Esophagus (tissue), 2 donors: ENCODE results near the gene SCAMP5. TPM values are rescaled to one million over a fixed set of nuclear protein-coding genes. Genes with fewer than 3 reads are reported as not detected.

Source experiments
- H3K27ac ChIP-seq, 2 donors: one replicate each; pipeline ENCODE4 v1.5.1; 2013; ENCODE audit warnings: low read depth in 2 of 2, mild to moderate bottlenecking in 2 of 2, inconsistent platforms in 1 of 2, low read length in 1 of 2, moderate library complexity in 1 of 2
- H3K27me3 ChIP-seq, 2 donors: one replicate each; pipeline ENCODE4 v1.6.1; 2013; ENCODE audit warnings: low read length in 2 of 2, control low read depth in 1 of 2, mild to moderate bottlenecking in 1 of 2; ENCODE audit not compliant: insufficient read depth in 2 of 2, control insufficient read depth in 1 of 2
- H3K36me3 ChIP-seq, 2 donors: one replicate each; pipeline ENCODE4 v1.6.1; 2013; ENCODE audit warnings: low read length in 1 of 2; ENCODE audit not compliant: control insufficient read depth in 2 of 2, insufficient read depth in 2 of 2
- H3K4me1 ChIP-seq, 2 donors: one replicate each; pipeline ENCODE4 v1.6.1; 2013; ENCODE audit warnings: low read length in 1 of 2; ENCODE audit not compliant: control insufficient read depth in 2 of 2, insufficient read depth in 2 of 2
- H3K4me3 ChIP-seq, 2 donors: one replicate each; pipeline ENCODE4 v1.5.1; 2013; ENCODE audit warnings: low read length in 2 of 2, mild to moderate bottlenecking in 2 of 2, low read depth in 1 of 2, moderate library complexity in 1 of 2
- H3K9me3 ChIP-seq, 2 donors: one replicate each; pipeline ENCODE4 v1.6.1; 2013; ENCODE audit warnings: mild to moderate bottlenecking in 2 of 2, low read depth in 1 of 2, low read length in 1 of 2, moderate library complexity in 1 of 2; ENCODE audit not compliant: control insufficient read depth in 2 of 2, insufficient read depth in 1 of 2
- WGBS, 2 donors: extraction: QIAGEN DNeasy Blood & Tissue Kit; methylation state at CpG; one replicate each; pipeline ENCODE4 v1.1.7; 2013; 5-methylcytosine and 5-hydroxymethylcytosine counted together
- polyA plus RNA-seq, 2 donors: library from polyadenylated mRNA; stranded (reverse); fragments of 200-250 nt; gene quantifications; one replicate each; pipeline ENCODE4 v1.2.3, GENCODE V29; 2013
- donor health status: healthy with polysubstance abuse.
- donor health status: Bipolar disorder and iron deficiency.

The SCAMP5 gene
- polyA plus RNA-seq, 2 donors = 0.24 to 0.41 TPM

DNA sequence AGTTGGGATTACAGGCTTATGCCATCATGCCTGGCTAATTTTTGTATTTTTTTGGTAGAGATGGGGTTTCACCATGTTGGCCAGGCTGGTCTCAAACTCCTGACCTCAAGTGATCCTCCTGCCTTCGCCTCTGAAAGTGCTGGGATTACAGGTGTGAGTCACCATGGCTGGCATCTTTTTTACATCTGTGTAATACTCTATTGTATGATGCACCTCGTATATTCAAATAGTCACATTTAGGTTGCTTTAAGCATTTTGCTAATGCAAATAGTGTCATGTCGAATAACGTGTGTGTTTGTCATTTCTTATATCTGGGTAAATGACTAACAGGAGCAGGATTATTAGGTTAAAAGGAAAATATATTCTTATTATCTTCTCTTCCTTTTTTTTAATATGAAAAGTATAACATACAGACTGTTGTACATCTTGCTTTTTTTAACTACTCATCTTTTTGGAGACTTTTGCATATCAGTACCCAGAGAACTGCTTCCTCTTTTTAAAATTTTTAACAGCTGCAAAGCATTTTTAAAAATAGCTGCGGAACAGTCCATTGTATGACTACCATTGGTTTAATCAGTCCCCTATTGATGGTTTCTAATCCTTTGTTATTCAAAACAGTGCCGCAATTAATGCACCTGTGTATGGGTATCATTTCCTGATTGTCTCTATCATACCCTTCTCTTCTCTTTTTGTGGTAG, 13.4 kb downstream of the SCAMP5 start:
- H3K9me3 ChIP-seq = no peaks in the 10 kb centered on the region
- peaks cover 0 to 2% of the 10 kb centered on the region in 2 donors for H3K4me1 ChIP-seq
- 69 to 72% methylated on average over 6 of the region's 6 CpGs for WGBS, 2 donors
- H3K27me3 ChIP-seq = no peaks in the 10 kb centered on the region
- no peaks in the 10 kb centered on the region for H3K36me3 ChIP-seq
- H3K4me3 ChIP-seq = no peak overlapping the region
- no peak overlapping the region for H3K27ac ChIP-seq

DNA sequence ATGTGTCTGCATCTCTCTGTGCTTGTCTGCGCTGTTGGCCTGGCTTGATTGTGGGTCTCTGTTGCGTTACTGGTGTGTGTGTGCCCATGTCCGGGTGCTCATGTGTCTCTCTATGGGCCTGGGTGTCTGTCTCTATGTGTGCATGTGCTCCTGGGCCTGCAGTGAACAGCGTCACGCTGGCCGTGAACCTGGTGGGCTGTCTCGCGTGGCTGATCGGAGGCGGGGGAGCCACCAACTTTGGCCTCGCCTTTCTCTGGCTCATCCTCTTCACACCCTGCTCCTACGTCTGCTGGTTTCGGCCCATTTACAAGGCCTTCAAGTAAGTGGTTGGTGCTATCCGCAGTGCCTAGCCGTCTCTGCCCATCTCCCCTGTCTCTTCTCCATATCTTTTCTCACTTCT, 21.1 kb downstream of the SCAMP5 start:
- Histone ChIP-seq H3K27ac (no peak overlapping the region), H3K4me3 (no peak overlapping the region), H3K4me1 (peaks cover 0 to 2% of the 10 kb centered on the region in 2 donors), H3K9me3 (no peaks in the 10 kb centered on the region), H3K36me3 (no peaks in the 10 kb centered on the region), H3K27me3 (no peaks in the 10 kb centered on the region)
- WGBS, 2 donors = 91 to 92% methylated on average over 15 of the region's 15 CpGs

DNA sequence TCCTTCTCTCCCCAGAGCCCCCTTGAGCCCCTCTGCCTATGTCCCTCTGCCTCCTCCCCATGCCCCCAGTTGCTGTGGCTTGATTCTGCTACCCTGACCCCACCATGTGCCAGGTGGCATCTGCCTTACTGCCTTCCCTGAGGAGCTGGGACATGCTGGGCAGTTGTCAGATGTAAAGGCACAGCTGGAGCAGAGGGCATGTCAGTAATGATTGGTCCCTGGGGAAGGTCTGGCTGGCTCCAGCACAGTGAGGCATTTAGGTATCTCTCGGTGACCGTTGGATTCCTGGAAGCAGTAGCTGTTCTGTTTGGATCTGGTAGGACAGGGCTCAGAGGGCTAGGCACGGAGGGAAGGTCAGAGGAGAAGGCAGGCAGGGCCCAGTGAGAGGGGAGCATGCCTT, 24.6 kb downstream of the SCAMP5 start:
- Histone ChIP-seq H3K36me3 (no peaks in the 10 kb centered on the region), H3K27ac (no peak overlapping the region), H3K9me3 (no peaks in the 10 kb centered on the region), H3K4me3 (no peak overlapping the region), H3K4me1 (no peaks in the 10 kb centered on the region), H3K27me3 (no peaks in the 10 kb centered on the region)
- 80 to 85% methylated on average over 3 of the region's 3 CpGs for WGBS, 2 donors

DNA sequence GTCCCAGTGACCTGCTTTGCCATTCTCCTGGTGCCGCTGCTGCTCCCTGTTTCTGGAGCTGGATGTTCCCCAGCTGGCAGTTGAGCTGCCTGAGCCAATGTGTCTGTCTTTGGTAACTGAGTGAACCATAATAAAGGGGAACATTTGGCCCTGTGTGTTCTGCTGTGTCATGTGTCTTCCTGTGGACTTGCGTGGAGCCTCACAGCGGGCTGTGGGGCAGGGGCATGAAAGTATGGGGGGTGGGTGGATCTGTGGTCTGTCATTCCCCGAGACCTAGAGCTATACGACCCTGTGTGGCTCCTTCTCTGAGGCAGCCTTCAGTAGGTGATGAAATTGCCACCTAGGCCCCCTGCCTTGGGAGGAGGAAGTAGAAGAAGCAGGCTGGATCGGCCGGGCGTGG, 26.0 kb downstream of the SCAMP5 start:
- H3K27ac ChIP-seq = no peak overlapping the region
- 85 to 86% methylated on average over 8 of the region's 8 CpGs for WGBS, 2 donors
- no peaks in the 10 kb centered on the region for H3K36me3 ChIP-seq
- H3K4me1 ChIP-seq = no peaks in the 10 kb centered on the region
- no peaks in the 10 kb centered on the region for H3K9me3 ChIP-seq
- no peaks in the 10 kb centered on the region for H3K27me3 ChIP-seq
- H3K4me3 ChIP-seq = no peak overlapping the region

DNA sequence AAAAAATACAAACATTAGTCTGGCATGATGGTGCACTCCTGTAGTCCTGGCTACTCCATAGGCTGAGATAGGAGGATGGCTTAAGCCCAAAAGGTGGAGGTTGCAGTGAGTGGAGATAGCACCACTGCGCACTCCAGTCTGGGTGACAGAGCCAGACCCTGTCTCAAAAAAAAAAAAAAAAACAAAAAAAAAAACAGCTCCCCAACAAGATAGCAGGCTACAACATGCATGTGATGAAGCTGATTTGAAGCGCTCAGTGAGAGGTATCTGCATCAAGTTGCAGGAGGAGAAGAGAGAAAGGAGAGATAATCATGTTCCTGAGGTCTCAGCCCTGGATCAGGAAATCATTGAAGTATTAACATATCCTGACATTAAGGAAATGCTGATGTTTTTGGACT, 27.4 kb downstream of the SCAMP5 start:
- Histone ChIP-seq H3K9me3 (no peaks in the 10 kb centered on the region), H3K36me3 (no peaks in the 10 kb centered on the region), H3K27me3 (no peaks in the 10 kb centered on the region), H3K27ac (no peak overlapping the region), H3K4me1 (no peaks in the 10 kb centered on the region), H3K4me3 (no peak overlapping the region)
- 90 to 95% methylated on average over 2 of the region's 2 CpGs for WGBS, 2 donors

DNA sequence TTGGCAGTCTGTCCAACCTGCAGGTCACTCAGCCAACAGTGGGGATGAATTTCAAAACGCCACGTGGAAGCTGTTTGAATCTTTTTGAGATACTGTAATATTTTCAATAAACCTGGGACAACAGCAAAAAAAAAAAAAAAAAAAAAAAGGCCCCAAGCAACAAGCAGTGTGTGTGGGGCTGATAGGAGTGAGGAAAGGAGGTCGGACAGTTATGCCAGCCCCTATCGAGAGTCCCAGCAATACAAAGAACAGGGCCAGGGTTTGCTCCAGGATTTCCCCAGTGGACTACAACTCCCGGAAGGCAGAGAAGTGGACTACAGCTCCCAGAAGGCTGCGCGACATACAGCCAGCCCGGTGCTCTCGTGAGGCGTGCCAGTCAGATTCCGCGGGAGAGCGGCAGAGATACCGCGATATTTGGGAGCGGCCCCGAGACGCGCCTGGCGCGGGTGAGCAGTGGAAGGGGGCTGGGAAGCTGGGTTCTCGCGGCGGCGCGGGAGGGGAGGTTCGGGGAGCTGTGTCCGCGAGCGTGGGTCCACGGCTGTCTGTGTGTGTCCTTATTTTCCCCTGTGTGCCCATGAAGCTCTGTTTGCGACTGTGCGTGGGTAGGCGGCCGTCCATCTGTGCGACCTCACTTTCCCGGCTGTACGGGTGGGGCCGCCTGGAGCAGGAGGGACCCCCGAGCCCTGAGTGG, 28.0 kb downstream of the SCAMP5 start, which contains the start of gene PPCDC:
TSS of gene PPCDC (plus strand) at position 410 of the 691 bp plus-strand sequence. CDS start 4,729 bp downstream, outside the sequence.
- Histone ChIP-seq H3K36me3 (no peaks in the 10 kb centered on the region), H3K9me3 (no peaks in the 10 kb centered on the region), H3K27me3 (no peaks in the 10 kb centered on the region), H3K4me3 (peak within 1 kb of the TSS; percentile 93 to 98), H3K27ac (peak within 1 kb of the TSS; percentile 74 to 92), H3K4me1 (no peaks in the 10 kb centered on the region)
- WGBS, 2 donors = 4% methylated on average over 30 to 40 of the region's 40 CpGs

DNA sequence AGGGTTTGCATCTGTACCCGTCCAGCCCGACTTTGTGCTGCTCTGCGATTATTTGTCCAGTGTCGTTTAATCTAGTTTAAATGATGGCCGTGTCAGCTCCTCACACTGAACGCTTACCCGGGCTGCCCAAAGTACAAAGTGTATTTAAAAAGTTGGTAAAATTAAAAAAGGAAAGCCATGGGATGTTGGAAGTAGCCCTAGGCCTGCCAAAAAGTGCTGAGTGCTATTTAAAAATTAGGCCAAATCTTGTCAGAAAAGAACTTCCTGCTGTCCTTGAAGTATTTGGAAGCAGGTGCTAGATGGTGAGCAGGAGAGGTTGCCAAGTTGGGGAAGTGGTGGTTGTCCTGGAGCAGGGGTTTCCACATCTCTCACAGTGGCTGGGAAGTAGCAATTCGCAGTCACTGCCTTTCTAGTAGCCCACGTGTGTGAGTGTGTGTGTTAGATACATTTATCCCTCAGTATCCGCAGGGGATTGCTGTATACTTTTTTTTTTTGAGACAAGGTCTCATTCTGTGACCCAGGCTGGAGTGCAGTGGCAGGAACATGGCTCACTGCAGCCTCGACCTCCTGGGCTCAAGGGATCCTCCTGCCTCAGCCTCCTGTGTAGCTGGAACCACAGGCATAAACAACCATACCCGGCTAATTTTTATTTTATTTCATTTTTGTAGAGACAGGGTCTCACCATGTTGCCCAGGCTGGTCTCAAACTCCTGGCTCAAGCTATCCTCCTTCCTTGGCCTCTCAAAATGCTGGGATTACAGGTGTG, 28.7 kb downstream of the SCAMP5 start:
- no peaks in the 10 kb centered on the region for H3K4me1 ChIP-seq
- no peaks in the 10 kb centered on the region for H3K9me3 ChIP-seq
- H3K36me3 ChIP-seq = no peaks in the 10 kb centered on the region
- 10 to 12% methylated on average over 12 of the region's 12 CpGs for WGBS, 2 donors
- H3K4me3 ChIP-seq = peak overlapping the region; percentile 93 to 98
- H3K27ac ChIP-seq = peak overlapping the region; percentile 74 to 92
- H3K27me3 ChIP-seq = no peaks in the 10 kb centered on the region

DNA sequence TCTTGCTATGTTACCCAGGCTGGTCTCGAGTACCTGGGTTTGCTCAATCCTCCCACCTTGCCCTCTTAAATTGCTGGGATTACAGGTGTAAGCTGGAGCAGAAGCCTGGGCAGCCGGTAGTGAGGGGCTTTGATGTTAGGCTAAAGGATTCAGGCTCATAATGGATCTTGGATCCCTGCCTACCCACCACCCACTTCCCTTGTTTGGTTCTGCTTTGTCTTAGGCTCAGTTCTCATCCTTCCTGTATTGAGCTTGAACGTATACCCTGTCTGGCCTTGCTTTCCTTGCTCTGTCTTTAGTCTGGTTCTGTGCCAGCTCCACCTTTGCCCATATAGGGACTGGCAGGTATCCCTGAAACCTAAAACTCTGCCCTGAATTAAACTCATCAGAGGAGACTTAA, 29.7 kb downstream of the SCAMP5 start:
- Histone ChIP-seq H3K27me3 (no peaks in the 10 kb centered on the region), H3K4me3 (no peak overlapping the region)

DNA sequence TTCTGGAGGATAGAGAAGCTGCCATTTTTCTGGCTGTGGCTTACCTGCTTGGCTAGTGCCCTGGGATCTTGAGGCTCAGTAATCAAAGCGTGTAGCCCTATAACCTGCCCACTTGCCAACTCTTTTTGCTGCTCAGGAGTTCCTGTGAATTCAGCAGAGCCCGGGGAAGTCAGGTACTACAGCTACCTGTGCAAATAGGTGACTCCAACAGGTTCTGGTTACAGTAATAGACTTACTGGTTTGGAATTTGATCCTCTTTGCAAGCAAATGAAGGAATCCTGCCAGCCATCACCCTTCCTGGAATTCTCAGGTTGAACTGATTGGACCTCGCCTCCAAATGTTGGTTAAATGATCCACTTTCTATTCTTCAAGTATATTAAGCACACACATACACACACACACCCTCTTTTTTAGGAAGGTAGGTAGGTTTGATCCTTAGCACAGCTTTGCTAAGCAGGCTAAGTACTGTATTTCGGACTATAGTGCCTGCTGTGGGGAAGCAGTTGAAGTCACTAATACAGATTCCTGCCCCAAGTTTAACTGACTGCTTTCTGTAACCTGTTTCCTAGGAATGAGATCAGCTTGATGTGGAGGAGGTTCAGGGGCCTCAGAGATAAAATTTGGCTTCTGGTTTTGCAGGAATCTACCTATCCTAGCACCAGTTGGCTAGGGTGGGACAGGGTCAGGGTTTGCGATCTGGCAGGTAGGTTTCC, 30.3 kb downstream of the SCAMP5 start:
- H3K9me3 ChIP-seq = no peaks in the 10 kb centered on the region
- no peaks in the 10 kb centered on the region for H3K27me3 ChIP-seq
- 80 to 83% methylated on average over 5 of the region's 5 CpGs for WGBS, 2 donors
- H3K36me3 ChIP-seq = no peaks in the 10 kb centered on the region
- H3K27ac ChIP-seq = no peak overlapping the region
- peaks cover 7 to 12% of the 10 kb centered on the region in 2 donors for H3K4me1 ChIP-seq
- no peak overlapping the region for H3K4me3 ChIP-seq

More for the DNA sequence above, 29.7 kb downstream of the SCAMP5 start:
- no peaks in the 10 kb centered on the region for H3K9me3 ChIP-seq
- no peaks in the 10 kb centered on the region for H3K36me3 ChIP-seq
- no peak overlapping the region for H3K27ac ChIP-seq
- H3K4me1 ChIP-seq = peaks cover 7 to 8% of the 10 kb centered on the region in 2 donors
- WGBS, 2 donors = 42 to 55% methylated on average over 3 of the region's 3 CpGs
